DOHH2 (cell line): ENCODE measurements around the gene LDLRAD4.

Experiments used
- H3F3A ChIP-seq: fragments of 200-600 bp; sonication (generic), shearing (Covaris generic); 2 replicates; pipeline ENCODE4 v1.6.0; 2016; ENCODE audit warnings: antibody characterized with exemption, mild to moderate bottlenecking; ENCODE audit not compliant: control insufficient read depth, insufficient read depth
- H3K27ac ChIP-seq: fragments of 200-600 bp; sonication (generic); 2 replicates; pipeline ENCODE4 v1.5.1; 2014; ENCODE audit warnings: low read depth, mild to moderate bottlenecking, low read length, moderate library complexity
- H3K27me3 ChIP-seq: fragments of 200-600 bp; sonication (generic); 2 replicates; pipeline ENCODE4 v1.6.1; 2014; ENCODE audit warnings: mild to moderate bottlenecking, low read length, mixed read lengths; ENCODE audit not compliant: control insufficient read depth
- H3K36me3 ChIP-seq: fragments of 200-600 bp; sonication (generic); 2 replicates; pipeline ENCODE4 v1.6.1; 2014; ENCODE audit warnings: mild to moderate bottlenecking, low read length, moderate library complexity, mixed read lengths; ENCODE audit not compliant: control insufficient read depth
- H3K4me1 ChIP-seq: fragments of 200-600 bp; sonication (generic); 2 replicates; pipeline ENCODE4 v1.6.1; 2014; ENCODE audit warnings: mild to moderate bottlenecking, low read length, mixed read lengths; ENCODE audit not compliant: control insufficient read depth
- H3K4me2 ChIP-seq: fragments of 200-600 bp; sonication (generic); 2 replicates; pipeline ENCODE4 v1.6.0; 2014; ENCODE audit warnings: mild to moderate bottlenecking, low read length, moderate library complexity
- H3K4me3 ChIP-seq: fragments of 200-600 bp; sonication (generic); 2 replicates; pipeline ENCODE4 v1.5.1; 2014; ENCODE audit warnings: mild to moderate bottlenecking, low read length, mixed read lengths
- H3K79me2 ChIP-seq: fragments of 200-600 bp; sonication (generic); 2 replicates; pipeline ENCODE4 v1.6.1; 2014; ENCODE audit warnings: mild to moderate bottlenecking, low read length, mixed read lengths; ENCODE audit not compliant: control insufficient read depth
- H3K9me2 ChIP-seq: fragments of 200-600 bp; sonication (generic); replicated peaks from 2 replicates; pipeline ENCODE4 v1.6.1; 2014; ENCODE audit warnings: mild to moderate bottlenecking, low read length, mixed read lengths; ENCODE audit not compliant: control insufficient read depth
- H3K9me3 ChIP-seq: fragments of 200-600 bp; sonication (generic); 2 replicates; pipeline ENCODE4 v1.6.1; 2014; ENCODE audit warnings: antibody characterized with exemption, low read length, mixed read lengths; ENCODE audit not compliant: control insufficient read depth, insufficient read depth
- H4K20me1 ChIP-seq: fragments of 200-600 bp; sonication (generic); 2 replicates; pipeline ENCODE4 v1.6.0; 2014; ENCODE audit warnings: low read depth, mild to moderate bottlenecking, antibody characterized with exemption, low read length, moderate library complexity; ENCODE audit not compliant: control insufficient read depth, insufficient read depth
- EZH2phosphoT487 ChIP-seq: fragments of 200-600 bp; sonication (generic); IDR thresholded peaks from 2 replicates; pipeline ENCODE4 v1.6.1; 2017; ENCODE audit warnings: borderline replicate concordance, mild to moderate bottlenecking, antibody characterized with exemption, low read length, moderate library complexity, mixed read lengths
- TF ChIP-seq, protein P1 (sequence below): fragments of 200-600 bp; sonication (generic); IDR thresholded peaks from one replicate; pipeline ENCODE4 v1.5.1; 2014; ENCODE audit warnings: antibody characterized with exemption, mild to moderate bottlenecking, low read depth, low read length; ENCODE audit not compliant: poor library complexity, severe bottlenecking

The LDLRAD4 gene

DNA sequence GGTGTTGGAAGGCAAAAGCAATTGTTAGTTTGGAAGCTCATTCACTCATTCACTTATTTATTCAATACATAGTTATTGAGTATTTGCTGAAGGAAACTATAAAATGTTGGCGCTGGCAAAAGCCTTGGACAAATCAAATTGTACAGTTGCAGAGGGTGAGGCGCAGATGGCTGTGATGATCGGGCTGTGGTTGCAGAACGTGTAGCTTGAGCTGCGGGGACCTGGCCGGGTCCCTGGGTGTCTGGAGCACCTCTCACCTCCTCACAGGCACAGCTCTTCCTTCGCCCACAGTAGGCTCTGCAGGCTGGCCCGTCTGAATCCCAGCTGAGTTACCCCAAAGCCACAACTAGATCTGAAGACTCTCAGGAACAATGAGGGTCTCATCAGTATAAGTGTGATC, 72.7 kb downstream of the LDLRAD4 start:
- H3K36me3 ChIP-seq: no peaks in the 10 kb centered on the region
- H3K27ac ChIP-seq: no peak overlapping the region
- H3F3A ChIP-seq: no peaks in the 10 kb centered on the region
- no peaks in the 10 kb centered on the region for H3K9me3 ChIP-seq
- H3K9me2 ChIP-seq: no peaks in the 10 kb centered on the region
- no peak overlapping the region for H3K4me2 ChIP-seq
- no peaks in the 10 kb centered on the region for H4K20me1 ChIP-seq
- peaks cover 5% of the 10 kb centered on the region; the same call in 1 of the 2 replicates for H3K27me3 ChIP-seq
- TF ChIP-seq, protein P1, sequence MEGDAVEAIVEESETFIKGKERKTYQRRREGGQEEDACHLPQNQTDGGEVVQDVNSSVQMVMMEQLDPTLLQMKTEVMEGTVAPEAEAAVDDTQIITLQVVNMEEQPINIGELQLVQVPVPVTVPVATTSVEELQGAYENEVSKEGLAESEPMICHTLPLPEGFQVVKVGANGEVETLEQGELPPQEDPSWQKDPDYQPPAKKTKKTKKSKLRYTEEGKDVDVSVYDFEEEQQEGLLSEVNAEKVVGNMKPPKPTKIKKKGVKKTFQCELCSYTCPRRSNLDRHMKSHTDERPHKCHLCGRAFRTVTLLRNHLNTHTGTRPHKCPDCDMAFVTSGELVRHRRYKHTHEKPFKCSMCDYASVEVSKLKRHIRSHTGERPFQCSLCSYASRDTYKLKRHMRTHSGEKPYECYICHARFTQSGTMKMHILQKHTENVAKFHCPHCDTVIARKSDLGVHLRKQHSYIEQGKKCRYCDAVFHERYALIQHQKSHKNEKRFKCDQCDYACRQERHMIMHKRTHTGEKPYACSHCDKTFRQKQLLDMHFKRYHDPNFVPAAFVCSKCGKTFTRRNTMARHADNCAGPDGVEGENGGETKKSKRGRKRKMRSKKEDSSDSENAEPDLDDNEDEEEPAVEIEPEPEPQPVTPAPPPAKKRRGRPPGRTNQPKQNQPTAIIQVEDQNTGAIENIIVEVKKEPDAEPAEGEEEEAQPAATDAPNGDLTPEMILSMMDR: no peak
- no peak for TF ChIP-seq EZH2phosphoT487
- H3K4me1 ChIP-seq: no peaks in the 10 kb centered on the region
- no peak overlapping the region for H3K4me3 ChIP-seq
- no peaks in the 10 kb centered on the region for H3K79me2 ChIP-seq

DNA sequence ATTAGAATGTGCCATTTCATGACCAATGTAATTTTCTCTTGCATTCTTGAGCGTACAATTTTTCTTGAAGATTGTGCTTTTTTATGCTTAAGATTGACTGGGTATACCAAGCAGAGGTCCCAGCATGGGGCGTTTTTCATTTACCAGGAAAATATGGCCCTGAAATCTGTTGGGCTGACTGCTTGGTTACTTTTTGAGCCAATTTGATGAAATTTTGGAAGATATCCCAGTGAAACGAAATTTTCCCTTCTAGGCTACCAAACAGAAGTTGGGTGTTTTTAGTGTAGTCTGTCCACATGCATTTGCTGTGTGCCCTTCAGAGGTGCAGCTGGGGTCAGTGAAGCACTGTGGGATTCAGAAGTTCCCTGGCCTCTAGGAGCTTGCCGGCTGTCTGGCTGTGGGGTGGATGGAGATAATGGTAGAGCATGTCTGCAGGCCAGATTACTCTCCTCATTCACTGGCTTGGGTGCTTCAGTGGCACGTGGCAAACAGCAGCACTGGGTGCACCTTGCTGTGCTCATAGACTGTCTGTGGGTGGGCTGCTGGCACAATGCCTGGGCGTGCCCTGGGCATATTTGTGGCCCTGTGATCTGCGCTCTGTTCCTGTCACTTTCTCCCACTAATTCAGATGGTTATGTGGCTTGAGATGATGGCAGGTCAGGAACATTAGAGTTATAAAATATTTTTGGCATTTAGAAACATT, 73.3 kb downstream of the LDLRAD4 start:
- Histone ChIP-seq H3F3A (no peaks in the 10 kb centered on the region), H3K36me3 (no peaks in the 10 kb centered on the region), H4K20me1 (no peaks in the 10 kb centered on the region), H3K79me2 (no peaks in the 10 kb centered on the region), H3K4me2 (no peak overlapping the region), H3K9me2 (no peaks in the 10 kb centered on the region), H3K4me1 (no peaks in the 10 kb centered on the region), H3K4me3 (no peak overlapping the region), H3K27ac (no peak overlapping the region), H3K9me3 (no peaks in the 10 kb centered on the region), H3K27me3 (peaks cover 5% of the 10 kb centered on the region; the same call in 1 of the 2 replicates)
- TF ChIP-seq EZH2phosphoT487: no peak
- TF ChIP-seq, protein P1: no peak

DNA sequence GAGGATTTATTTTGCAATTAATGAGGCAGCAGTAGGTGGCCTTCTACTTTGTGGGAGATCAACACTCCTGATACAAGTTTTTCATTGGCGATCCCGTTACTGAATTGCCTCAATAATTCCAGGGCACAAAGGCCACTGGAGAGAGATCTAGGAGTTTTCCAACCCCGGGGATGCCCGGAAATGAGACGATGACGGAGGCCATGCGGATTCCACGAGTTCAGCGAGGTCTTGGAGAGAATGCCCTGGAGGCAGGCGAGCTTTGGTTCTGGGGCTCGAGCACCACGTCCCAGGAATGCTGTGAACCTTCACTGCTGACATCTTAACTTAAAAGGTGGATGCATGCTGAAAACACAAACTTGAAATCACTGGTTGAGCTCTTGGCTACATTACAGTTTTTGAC, 74.2 kb downstream of the LDLRAD4 start:
- Histone ChIP-seq H3K36me3 (no peaks in the 10 kb centered on the region), H3K27me3 (peaks cover 5% of the 10 kb centered on the region; the same call in 1 of the 2 replicates), H3K4me2 (no peak overlapping the region), H3K4me3 (no peak overlapping the region), H3K4me1 (no peaks in the 10 kb centered on the region), H3K27ac (no peak overlapping the region), H3F3A (no peaks in the 10 kb centered on the region), H3K9me3 (no peaks in the 10 kb centered on the region), H3K9me2 (no peaks in the 10 kb centered on the region), H4K20me1 (no peaks in the 10 kb centered on the region), H3K79me2 (no peaks in the 10 kb centered on the region)
- TF ChIP-seq, protein P1: no peak
- TF ChIP-seq EZH2phosphoT487: no peak
